Testis (tissue), 3 donors: ENCODE data around the gene GSG1L. TPM values are rescaled to one million over a fixed set of nuclear protein-coding genes. Genes with fewer than 3 reads are reported as not detected.

Experiments used
- DNase-seq: peaks from one replicate; pipeline ENCODE4 v3.0.0-alpha.2; 2019
- H3K27ac ChIP-seq, 2 donors: fragments of 200-600 bp; sonication (generic); one replicate each; pipeline ENCODE4 v1.5.1; 2019
- H3K27me3 ChIP-seq: fragments of 200-600 bp; sonication (generic); one replicate; pipeline ENCODE4 v1.5.1; 2019
- H3K36me3 ChIP-seq: fragments of 200-600 bp; sonication (generic); one replicate; pipeline ENCODE4 v1.5.1; 2017; ENCODE audit warnings: low read depth; ENCODE audit errors: missing control alignments
- H3K4me1 ChIP-seq: fragments of 200-600 bp; sonication (generic); one replicate; pipeline ENCODE4 v1.5.1; 2019
- H3K4me3 ChIP-seq, 2 donors: fragments of 200-600 bp; sonication (generic); one replicate each; pipeline ENCODE4 v1.5.1; 2017 to 2019
- H3K9me3 ChIP-seq: fragments of 200-600 bp; sonication (generic); one replicate; pipeline ENCODE4 v1.5.1; 2017
- CTCF ChIP-seq, 3 experiments: fragments of 450-650 bp in 2 of 3; fragments of 200-600 bp in 1 of 3; sonication (generic) in 1 of 3; IDR thresholded peaks; one replicate each; pipeline ENCODE4 v1.5.1; 2016 to 2019; ENCODE audit warnings: antibody characterized with exemption in 3 of 3, mild to moderate bottlenecking in 2 of 3, moderate library complexity in 1 of 3
- POLR2A ChIP-seq: fragments of 450-650 bp; IDR thresholded peaks from one replicate; pipeline ENCODE4 v1.6.1; 2017; ENCODE audit warnings: antibody characterized with exemption, mild to moderate bottlenecking, moderate library complexity
- WGBS, 2 donors: methylation state at CpG; one replicate each; pipeline ENCODE4 v1.1.5; 2018; 5-methylcytosine and 5-hydroxymethylcytosine counted together
- intact Hi-C: fragments of 100-400 bp; cut with DNase I; formaldehyde crosslinking; loops from one replicate; pipeline ENCODE4 v1.15.1; 2023; ENCODE audit warnings: low total_unique reads
- polyA plus RNA-seq: library from polyadenylated mRNA; stranded (reverse); fragments of 350-450 nt; fragmentation: Illumina TruSeq; extraction: RNeasy Lipid Tissue Mini Kit (QIAGEN cat#74804); gene quantifications from one replicate; pipeline ENCODE4 v1.2.3, GENCODE V29; 2014; ENCODE audit warnings: low read depth, low replicate concordance; ENCODE audit not compliant: insufficient read depth
- total RNA-seq, 2 donors: library from RNA; depleted of rRNA; stranded (reverse); fragments of >200 nt; gene quantifications; one replicate each; pipeline ENCODE4 v1.2.3, GENCODE V29; 2016

Gene GSG1L
- total and polyA plus RNA-seq, 3 donors from 2014 or later, result 1.1 to 2.8 (median 1.9) TPM

- Histone ChIP-seq H3K4me3 (no peak overlapping the region), H3K27me3 (no peaks in the 10 kb centered on the region), H3K36me3 (no peaks in the 10 kb centered on the region), H3K9me3 (no peaks in the 10 kb centered on the region), H3K4me1 (no peaks in the 10 kb centered on the region), H3K27ac (no peak overlapping the region)
- intact Hi-C loops, result no loop called here
- no peak for DNase-seq
- TF ChIP-seq POLR2A (no peak), CTCF (IDR thresholded peaks at IDR 0.05) (no peak)
- 57 to 65% methylated on average over 9 of the region's 9 CpGs for WGBS, 2 donors
Measured at GRCh38 chr16:27892879-27893278, 170.6 kb downstream of the GSG1L start.

GRCh38 chr16:27890866-27891265 lies 172.6 kb downstream of the GSG1L start:
- H3K27ac ChIP-seq, result no peak overlapping the region
- H3K4me3 ChIP-seq, result no peak overlapping the region
- no peak for DNase-seq
- no peaks in the 10 kb centered on the region for H3K9me3 ChIP-seq
- H3K27me3 ChIP-seq, result no peaks in the 10 kb centered on the region
- H3K36me3 ChIP-seq, result no peaks in the 10 kb centered on the region
- no peaks in the 10 kb centered on the region for H3K4me1 ChIP-seq
- 65 to 69% methylated on average over 9 to 12 of the region's 12 CpGs for WGBS, 2 donors
- intact Hi-C loops, result no loop called here
- TF ChIP-seq POLR2A (no peak), CTCF (IDR thresholded peaks at IDR 0.05) (no peak)

- Histone ChIP-seq H3K36me3 (no peaks in the 10 kb centered on the region), H3K9me3 (no peaks in the 10 kb centered on the region), H3K4me3 (no peak overlapping the region), H3K4me1 (no peaks in the 10 kb centered on the region), H3K27me3 (no peaks in the 10 kb centered on the region), H3K27ac (no peak overlapping the region)
- intact Hi-C loops, result no loop called here
- DNase-seq, result no peak
- TF ChIP-seq POLR2A, result no peak
- TF ChIP-seq CTCF (IDR thresholded peaks at IDR 0.05), result no peak
- WGBS, 2 donors, result 80 to 83% methylated on average over 6 of the region's 6 CpGs
Measured at GRCh38 chr16:27890006-27890405, 173.5 kb downstream of the GSG1L start.

GRCh38 chr16:27883576-27883975 lies 179.9 kb downstream of the GSG1L start:
- intact Hi-C loops, result no loop called here
- Histone ChIP-seq H3K9me3 (no peaks in the 10 kb centered on the region), H3K27me3 (no peaks in the 10 kb centered on the region), H3K4me3 (no peak overlapping the region), H3K4me1 (peaks cover 8% of the 10 kb centered on the region), H3K27ac (no peak overlapping the region), H3K36me3 (no peaks in the 10 kb centered on the region)
- no peak for TF ChIP-seq CTCF (IDR thresholded peaks at IDR 0.05)
- no peak for TF ChIP-seq POLR2A
- no peak for DNase-seq
- 74 to 79% methylated on average over 4 to 5 of the region's 5 CpGs for WGBS, 2 donors

- Histone ChIP-seq H3K4me1 (peaks cover 8% of the 10 kb centered on the region), H3K27me3 (no peaks in the 10 kb centered on the region), H3K9me3 (no peaks in the 10 kb centered on the region), H3K4me3 (no peak overlapping the region), H3K36me3 (no peaks in the 10 kb centered on the region), H3K27ac (no peak overlapping the region)
- 29 to 38% methylated on average over 2 of the region's 2 CpGs for WGBS, 2 donors
- DNase-seq, result no peak
- TF ChIP-seq POLR2A (no peak), CTCF (IDR thresholded peaks at IDR 0.05) (no peak)
- intact Hi-C loops, result no loop called here
Measured at GRCh38 chr16:27880287-27880686, 183.2 kb downstream of the GSG1L start.
